GM12892 (cell line): Measurements from ENCODE around the gene P2RY12.

Source experiments
- POLR2A ChIP-seq: IDR thresholded peaks from 2 replicates; pipeline ENCODE4 v1.6.1; 2011; ENCODE audit warnings: low read depth, low read length, control low read depth
- POLR2AphosphoS5 ChIP-seq: IDR thresholded peaks from 2 replicates; pipeline ENCODE4 v1.6.1; 2011; ENCODE audit warnings: low read depth, low read length, control low read depth
- TAF1 ChIP-seq: IDR thresholded peaks from 2 replicates; pipeline ENCODE4 v1.6.1; 2011; ENCODE audit warnings: low read depth, mild to moderate bottlenecking, control low read depth, low read length, borderline replicate concordance

DNA sequence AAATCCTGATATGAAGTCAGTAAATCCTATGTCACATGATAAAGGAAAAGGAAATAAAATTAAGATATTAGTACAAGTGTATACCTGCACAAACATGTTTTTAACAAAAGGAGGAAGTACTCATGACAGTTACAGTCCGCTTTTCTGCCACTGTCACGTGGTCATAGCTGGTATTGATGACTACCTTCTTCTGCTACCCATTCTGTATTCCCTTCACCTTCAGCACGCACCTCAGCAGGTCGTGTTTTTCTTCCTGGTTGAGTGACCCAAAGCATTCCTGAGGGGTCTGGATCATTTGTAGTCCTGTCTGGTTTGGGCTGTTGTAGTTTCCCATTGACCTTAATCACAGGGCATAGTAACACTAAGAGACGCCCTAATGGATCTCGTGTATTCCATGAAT is 35.3 kb upstream of the P2RY12 start:
- TF ChIP-seq POLR2A (no peak), POLR2AphosphoS5 (no peak), TAF1 (no peak)
